Effector memory CD4-positive, alpha-beta T cell (primary cell): ENCODE data around the gene PET100.
"Not testable (repeated sequence)": the region's sequence is repeated elsewhere in the genome, so short reads cannot be mapped to it uniquely, and the experiment has no call there.

Source experiments
- DNase-seq, 3 donors: peaks; one replicate each; pipeline ENCODE4 v3.0.0-alpha.2; 2020
- H3K27ac ChIP-seq: 2 replicates; pipeline ENCODE4 v1.7.0; 2013; ENCODE audit warnings: mild to moderate bottlenecking, low read length, moderate library complexity; ENCODE audit not compliant: insufficient read depth, poor library complexity, severe bottlenecking
- H3K27me3 ChIP-seq: replicated peaks from 2 replicates; pipeline ENCODE4 v1.7.0; 2013; ENCODE audit warnings: mild to moderate bottlenecking, low read length; ENCODE audit not compliant: insufficient read depth, control insufficient read depth, poor library complexity, severe bottlenecking
- H3K36me3 ChIP-seq: 2 replicates; pipeline ENCODE4 v1.7.0; 2013; ENCODE audit warnings: mild to moderate bottlenecking, low read length, moderate library complexity; ENCODE audit not compliant: control insufficient read depth, insufficient read depth
- H3K4me1 ChIP-seq: 2 replicates; pipeline ENCODE4 v1.7.0; 2013; ENCODE audit warnings: low read length, mild to moderate bottlenecking; ENCODE audit not compliant: control insufficient read depth, insufficient read depth, poor library complexity, severe bottlenecking
- H3K4me3 ChIP-seq: 2 replicates; pipeline ENCODE4 v1.7.0; 2013; ENCODE audit warnings: low read length, low read depth, mild to moderate bottlenecking; ENCODE audit not compliant: insufficient read depth, poor library complexity, severe bottlenecking
- H3K9me3 ChIP-seq: 2 replicates; pipeline ENCODE4 v1.7.0; 2013; ENCODE audit warnings: mild to moderate bottlenecking, low read length, moderate library complexity; ENCODE audit not compliant: control insufficient read depth

PET100 gene

DNA sequence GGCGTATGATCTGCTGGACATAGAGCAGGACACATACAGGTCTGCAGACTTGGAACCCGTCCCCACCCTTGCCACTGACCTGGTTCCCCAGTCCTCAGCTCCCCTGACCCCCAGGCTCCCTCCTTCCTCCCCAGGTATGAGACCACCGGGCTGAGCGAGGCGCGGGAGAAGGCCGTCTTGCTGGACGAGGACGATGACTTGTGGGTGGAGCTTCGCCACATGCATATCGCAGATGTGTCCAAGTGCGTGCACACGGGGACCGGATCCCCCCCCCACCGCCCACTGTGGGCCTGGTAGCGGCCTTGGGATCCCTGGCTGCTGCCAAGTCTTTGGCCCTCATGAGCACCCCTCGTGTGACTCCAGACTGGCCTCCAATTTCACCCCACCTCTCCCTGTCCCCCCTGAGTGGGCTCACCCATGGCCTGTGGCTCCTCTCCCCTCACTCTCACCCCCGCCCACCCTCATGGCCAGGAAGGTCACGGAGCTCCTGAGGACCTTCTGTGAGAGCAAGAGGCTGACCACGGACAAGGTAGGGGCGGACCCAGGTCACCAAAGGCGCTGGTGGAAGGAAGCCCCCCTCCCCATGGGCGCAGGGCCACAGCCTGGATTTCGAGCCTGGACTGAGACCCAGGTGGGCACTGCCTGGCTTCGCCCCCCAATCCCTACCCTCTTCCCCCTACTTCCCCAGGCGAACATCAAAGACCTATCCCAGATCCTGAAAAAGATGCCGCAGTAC is 12.9 kb downstream of the PET100 start:
- H3K9me3 ChIP-seq = no peaks in the 10 kb centered on the region
- H3K27ac ChIP-seq = no peak overlapping the region
- no peaks in the 10 kb centered on the region for H3K27me3 ChIP-seq
- no peak overlapping the region for H3K4me3 ChIP-seq
- peaks cover 13% of the 10 kb centered on the region for H3K4me1 ChIP-seq
- H3K36me3 ChIP-seq = peaks cover 23% of the 10 kb centered on the region
- DNase-seq = no peak

DNA sequence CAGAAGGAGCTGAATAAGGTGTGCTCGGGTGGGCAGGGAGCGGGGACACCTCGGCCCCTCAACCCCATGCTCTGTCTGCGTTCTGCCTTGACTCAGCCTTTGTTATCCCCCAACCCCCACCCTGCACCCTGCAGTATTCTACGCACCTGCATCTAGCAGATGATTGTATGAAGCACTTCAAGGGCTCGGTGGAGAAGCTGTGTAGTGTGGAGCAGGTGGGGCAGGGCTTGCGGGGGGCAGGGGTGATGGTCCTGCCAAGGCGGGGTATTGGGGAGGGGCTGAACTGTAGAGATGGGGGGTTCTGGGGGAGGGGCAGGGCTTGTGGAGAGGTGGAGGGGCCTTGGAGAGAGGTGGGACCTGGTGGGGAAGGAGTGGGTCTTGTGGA is 13.4 kb downstream of the PET100 start:
- H3K27ac ChIP-seq = no peak overlapping the region
- DNase-seq = no peak
- no peak overlapping the region for H3K4me3 ChIP-seq
- H3K9me3 ChIP-seq = no peaks in the 10 kb centered on the region
- H3K36me3 ChIP-seq = peaks cover 23% of the 10 kb centered on the region
- H3K27me3 ChIP-seq = no peaks in the 10 kb centered on the region
- peaks cover 7% of the 10 kb centered on the region for H3K4me1 ChIP-seq

- not testable (repeated sequence) for H3K4me3 ChIP-seq, H3K4me1 ChIP-seq, H3K27me3 ChIP-seq, DNase-seq, H3K9me3 ChIP-seq, H3K27ac ChIP-seq
- H3K36me3 ChIP-seq = peaks cover 23% of the 10 kb centered on the region
Observed at GRCh38 chr19:7643629-7644549, 14.3 kb downstream of the PET100 start.

DNA sequence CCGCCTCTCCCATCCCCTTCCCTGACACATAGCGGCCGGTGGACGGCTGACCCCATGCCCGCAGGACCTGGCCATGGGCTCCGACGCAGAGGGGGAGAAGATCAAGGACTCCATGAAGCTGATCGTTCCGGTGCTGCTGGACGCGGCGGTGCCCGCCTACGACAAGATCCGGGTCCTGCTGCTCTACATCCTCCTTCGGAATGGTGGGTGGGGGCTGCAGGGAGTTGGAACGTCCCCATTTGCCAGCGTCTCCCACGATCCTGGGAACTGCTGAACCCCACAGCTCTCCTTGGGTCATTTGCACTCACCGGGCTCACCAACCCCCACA is 14.9 kb downstream of the PET100 start:
- no peak for DNase-seq
- Histone ChIP-seq H3K9me3 (no peaks in the 10 kb centered on the region), H3K36me3 (peaks cover 23% of the 10 kb centered on the region)

DNA sequence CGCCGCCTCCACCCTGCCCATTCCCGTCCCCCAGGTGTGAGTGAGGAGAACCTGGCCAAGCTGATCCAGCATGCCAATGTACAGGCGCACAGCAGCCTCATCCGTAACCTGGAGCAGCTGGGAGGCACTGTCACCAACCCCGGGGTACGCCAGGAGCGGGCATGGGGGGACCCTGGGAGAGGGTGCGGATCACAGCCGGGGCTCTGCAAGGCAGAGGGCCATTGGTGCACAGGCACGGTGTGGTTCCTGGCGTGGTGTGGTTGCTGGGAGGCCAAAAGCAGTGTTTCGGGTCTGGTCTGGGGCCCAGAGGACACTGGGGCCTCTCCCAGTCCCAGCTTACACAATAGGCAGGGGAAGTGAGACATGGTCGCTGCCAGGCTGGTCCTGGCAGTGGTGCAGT is 15.6 kb downstream of the PET100 start:
- Histone ChIP-seq H3K27me3 (no peaks in the 10 kb centered on the region), H3K9me3 (no peaks in the 10 kb centered on the region), H3K4me1 (no peaks in the 10 kb centered on the region), H3K36me3 (peaks cover 23% of the 10 kb centered on the region), H3K4me3 (no peak overlapping the region), H3K27ac (no peak overlapping the region)
- no peak for DNase-seq

More for the DNA sequence above, 14.9 kb downstream of the PET100 start:
- Histone ChIP-seq H3K4me1 (no peaks in the 10 kb centered on the region), H3K27me3 (no peaks in the 10 kb centered on the region), H3K4me3 (no peak overlapping the region), H3K27ac (no peak overlapping the region)

- Histone ChIP-seq H3K36me3 (peaks cover 19% of the 10 kb centered on the region), H3K4me1 (no peaks in the 10 kb centered on the region), H3K4me3 (no peak overlapping the region), H3K9me3 (no peaks in the 10 kb centered on the region), H3K27ac (no peak overlapping the region), H3K27me3 (no peaks in the 10 kb centered on the region)
- no peak for DNase-seq
Observed at GRCh38 chr19:7645656-7646425, 16.2 kb downstream of the PET100 start.

- Histone ChIP-seq H3K27me3 (no peaks in the 10 kb centered on the region), H3K27ac (no peak overlapping the region), H3K4me3 (no peak overlapping the region), H3K9me3 (no peaks in the 10 kb centered on the region), H3K4me1 (no peaks in the 10 kb centered on the region), H3K36me3 (peaks cover 19% of the 10 kb centered on the region)
- no peak for DNase-seq
Observed at GRCh38 chr19:7646426-7646700, 16.8 kb downstream of the PET100 start.

GRCh38 chr19:7647156-7647555 is 17.6 kb downstream of the PET100 start:
- Histone ChIP-seq H3K27ac (no peak overlapping the region), H3K36me3 (peaks cover 14% of the 10 kb centered on the region), H3K9me3 (no peaks in the 10 kb centered on the region), H3K4me3 (no peak overlapping the region), H3K27me3 (no peaks in the 10 kb centered on the region), H3K4me1 (peaks cover 4% of the 10 kb centered on the region)
- DNase-seq = no peak

DNA sequence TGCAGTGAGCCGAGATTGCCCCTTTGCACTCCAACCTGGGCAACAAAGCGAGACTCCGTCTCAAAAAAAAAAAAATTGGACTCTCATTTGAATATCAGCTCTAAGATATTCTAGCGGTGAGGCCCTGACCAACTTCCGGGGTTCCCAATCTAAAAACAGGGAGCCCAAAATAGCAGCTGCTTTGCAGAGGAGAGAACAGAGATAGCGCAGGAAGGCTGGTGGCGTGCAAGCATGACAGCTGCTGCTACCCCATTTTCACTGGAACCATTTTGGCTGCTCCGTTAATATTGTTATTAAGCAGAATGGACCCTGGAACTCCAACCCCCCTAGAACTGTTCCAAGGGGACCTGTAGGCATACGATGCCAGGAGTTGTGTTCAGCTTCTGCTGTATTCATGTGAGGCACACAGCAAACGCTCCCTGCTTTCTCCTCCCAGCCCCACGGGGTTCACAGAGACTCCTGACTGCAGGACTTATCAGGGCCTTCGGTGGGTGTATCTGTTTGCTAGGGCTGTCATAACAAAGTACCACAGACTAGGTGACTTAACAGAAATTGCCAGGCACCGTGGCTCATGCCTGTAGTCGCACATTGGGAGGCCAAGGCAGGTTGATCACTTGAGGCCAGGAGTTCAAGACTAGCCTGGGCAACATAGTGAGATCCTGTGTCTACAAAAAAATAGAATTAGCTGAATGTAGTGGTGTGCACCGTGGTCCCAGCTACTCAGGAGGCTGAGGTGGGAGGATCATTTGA is 18.8 kb downstream of the PET100 start:
- H3K4me1 ChIP-seq = peaks cover 4% of the 10 kb centered on the region
- DNase-seq = no peak
- no peak overlapping the region for H3K4me3 ChIP-seq
- H3K27me3 ChIP-seq = no peaks in the 10 kb centered on the region
- no peaks in the 10 kb centered on the region for H3K9me3 ChIP-seq
- H3K36me3 ChIP-seq = peaks cover 7% of the 10 kb centered on the region
- no peak overlapping the region for H3K27ac ChIP-seq
